ENCODE data around the gene MTA2. TPM values are rescaled to one million over a fixed set of nuclear protein-coding genes. Genes with fewer than 3 reads are reported as not detected.

The MTA2 gene
- polyA plus RNA-seq, 1 donor from 2014 or later, result 130 TPM

- Histone ChIP-seq H3K4me2 (ENCODE audit: low read length) (no peak overlapping the region), H3K27ac (ENCODE audit: low read length) (no peak overlapping the region), H4K20me1 (ENCODE audit: insufficient read depth) (no peaks in the 10 kb centered on the region), H3F3A (ENCODE audit: insufficient read depth, low read length, poor library complexity, severe bottlenecking) (no peaks in the 10 kb centered on the region), H3K9ac (ENCODE audit: low read length) (no peak overlapping the region), H2AFZ (ENCODE audit: low read depth, low read length) (no peak overlapping the region), H3K4me3 (ENCODE audit: low read length) (no peak overlapping the region), H3K79me2 (replicated peaks; ENCODE audit: insufficient read depth, low read length) (peaks cover 36% of the 10 kb centered on the region), H3K27me3 (ENCODE audit: insufficient read depth, low read depth, low read length) (no peaks in the 10 kb centered on the region), H3K9me2 (ENCODE audit: insufficient read depth, low read length) (no peaks in the 10 kb centered on the region), H3K36me3 (ENCODE audit: insufficient read depth, low read length) (peaks cover 4% of the 10 kb centered on the region), H3K9me3 (ENCODE audit: low read length) (no peaks in the 10 kb centered on the region)
- TF ChIP-seq REST (IDR thresholded peaks at IDR 0.05; ENCODE audit: borderline replicate concordance), result no peak
- TF ChIP-seq TAF1 (IDR thresholded peaks at IDR 0.05; ENCODE audit: low read depth), result no peak
- TF ChIP-seq MXI1 (conservative IDR thresholded peaks at IDR 0.05; ENCODE audit: poor library complexity, severe bottlenecking), result no peak
- TF ChIP-seq CTCF (IDR thresholded peaks at IDR 0.05; ENCODE audit: poor library complexity, severe bottlenecking), result no peak
- no peak for TF ChIP-seq EP300 (conservative IDR thresholded peaks at IDR 0.05; ENCODE audit: poor library complexity, severe bottlenecking)
- no peak for TF ChIP-seq RAD21 (conservative IDR thresholded peaks at IDR 0.05)
These were observed 32.1 kb downstream of the MTA2 start for GRCh38 chr11:62569611-62570010.

GRCh38 chr11:62567018-62567633 is 34.5 kb downstream of the MTA2 start:
- Histone ChIP-seq H3K9me2 (ENCODE audit: insufficient read depth, low read length) (no peaks in the 10 kb centered on the region), H3F3A (ENCODE audit: insufficient read depth, low read length, poor library complexity, severe bottlenecking) (no peaks in the 10 kb centered on the region), H3K9me3 (ENCODE audit: low read length) (no peaks in the 10 kb centered on the region), H3K36me3 (ENCODE audit: insufficient read depth, low read length) (peaks cover 4% of the 10 kb centered on the region), H3K9ac (ENCODE audit: low read length) (no peak overlapping the region), H3K27ac (ENCODE audit: low read length) (no peak overlapping the region), H4K20me1 (ENCODE audit: insufficient read depth) (no peaks in the 10 kb centered on the region), H2AFZ (ENCODE audit: low read depth, low read length) (no peak overlapping the region), H3K4me2 (ENCODE audit: low read length) (no peak overlapping the region), H3K27me3 (ENCODE audit: insufficient read depth, low read depth, low read length) (no peaks in the 10 kb centered on the region), H3K79me2 (replicated peaks; ENCODE audit: insufficient read depth, low read length) (peaks cover 21% of the 10 kb centered on the region), H3K4me3 (ENCODE audit: low read length) (no peak overlapping the region)
- no peak for TF ChIP-seq EZH2 (IDR thresholded peaks at IDR 0.05; ENCODE audit: borderline replicate concordance, insufficient read depth, low read length, poor library complexity, severe bottlenecking)
- no peak for TF ChIP-seq REST (IDR thresholded peaks at IDR 0.05; ENCODE audit: borderline replicate concordance)
- TF ChIP-seq EP300 (conservative IDR thresholded peaks at IDR 0.05; ENCODE audit: poor library complexity, severe bottlenecking), result no peak
- no peak for TF ChIP-seq MXI1 (conservative IDR thresholded peaks at IDR 0.05; ENCODE audit: poor library complexity, severe bottlenecking)
- TF ChIP-seq SMC3 (conservative IDR thresholded peaks at IDR 0.05; ENCODE audit: poor library complexity), result no peak
- no peak for TF ChIP-seq POLR2AphosphoS5 (IDR thresholded peaks at IDR 0.05)
- no peak for TF ChIP-seq RAD21 (conservative IDR thresholded peaks at IDR 0.05)
- no peak for TF ChIP-seq TAF1 (IDR thresholded peaks at IDR 0.05; ENCODE audit: low read depth)
